Measurements from ENCODE around the gene EBF3. TPM values are rescaled to one million over a fixed set of nuclear protein-coding genes. Genes with fewer than 3 reads are reported as not detected.

Gene EBF3
- total RNA-seq, 4 donors from 2014 or later: 5.5 to 10.4 (median 8.2) TPM

DNA sequence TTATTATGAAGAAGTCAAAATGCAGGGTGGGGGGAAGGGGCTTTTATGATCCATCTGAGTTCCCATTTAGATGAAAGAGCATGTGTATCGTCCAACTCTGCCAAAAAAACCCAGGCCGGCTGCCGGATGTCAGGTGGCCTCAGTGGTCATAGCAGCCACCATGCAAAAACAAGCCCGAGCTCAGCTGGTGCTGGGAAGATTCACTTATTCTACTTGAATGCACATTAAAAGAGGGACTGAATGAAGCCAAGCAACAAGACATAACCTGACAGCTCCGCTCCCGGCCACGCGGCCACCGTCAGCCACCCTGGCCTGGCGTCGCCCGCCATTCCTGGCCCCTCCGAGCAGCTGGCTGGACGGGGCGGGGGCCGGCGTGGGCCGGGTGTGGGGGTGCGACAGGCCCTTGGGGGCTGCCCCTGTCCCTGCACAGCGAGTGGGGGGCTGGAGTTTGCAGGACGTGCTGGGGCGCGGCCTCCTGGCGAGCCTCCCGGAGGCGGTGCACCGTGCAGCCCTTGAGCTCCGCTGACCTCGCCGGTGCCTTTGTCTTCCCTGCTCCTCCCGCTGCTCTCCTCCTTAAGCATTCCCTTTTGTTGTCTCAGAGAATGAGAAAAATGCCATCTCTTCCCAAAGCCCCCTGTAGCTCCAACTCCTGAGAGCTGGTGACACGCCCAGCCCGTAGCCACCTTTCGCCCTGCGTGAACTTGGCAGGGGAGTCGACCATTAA, 67.8 kb downstream of the EBF3 start:
- peaks cover 23% of the 10 kb centered on the region in 2 donors for H3K4me1 ChIP-seq
- H3K4me3 ChIP-seq: no peak overlapping the region
- no peaks in the 10 kb centered on the region for H3K27me3 ChIP-seq
- H3K27ac ChIP-seq: no peak overlapping the region
- TF ChIP-seq, protein P1, sequence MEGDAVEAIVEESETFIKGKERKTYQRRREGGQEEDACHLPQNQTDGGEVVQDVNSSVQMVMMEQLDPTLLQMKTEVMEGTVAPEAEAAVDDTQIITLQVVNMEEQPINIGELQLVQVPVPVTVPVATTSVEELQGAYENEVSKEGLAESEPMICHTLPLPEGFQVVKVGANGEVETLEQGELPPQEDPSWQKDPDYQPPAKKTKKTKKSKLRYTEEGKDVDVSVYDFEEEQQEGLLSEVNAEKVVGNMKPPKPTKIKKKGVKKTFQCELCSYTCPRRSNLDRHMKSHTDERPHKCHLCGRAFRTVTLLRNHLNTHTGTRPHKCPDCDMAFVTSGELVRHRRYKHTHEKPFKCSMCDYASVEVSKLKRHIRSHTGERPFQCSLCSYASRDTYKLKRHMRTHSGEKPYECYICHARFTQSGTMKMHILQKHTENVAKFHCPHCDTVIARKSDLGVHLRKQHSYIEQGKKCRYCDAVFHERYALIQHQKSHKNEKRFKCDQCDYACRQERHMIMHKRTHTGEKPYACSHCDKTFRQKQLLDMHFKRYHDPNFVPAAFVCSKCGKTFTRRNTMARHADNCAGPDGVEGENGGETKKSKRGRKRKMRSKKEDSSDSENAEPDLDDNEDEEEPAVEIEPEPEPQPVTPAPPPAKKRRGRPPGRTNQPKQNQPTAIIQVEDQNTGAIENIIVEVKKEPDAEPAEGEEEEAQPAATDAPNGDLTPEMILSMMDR (IDR thresholded peaks at IDR 0.05 in 4 of 5, conservative IDR thresholded peaks at IDR 0.05 in 1 of 5): no peak
- no peak for TF ChIP-seq POLR2A (IDR thresholded peaks at IDR 0.05)
- ATAC-seq (no peak), DNase-seq (no peak)
- H3K36me3 ChIP-seq: no peaks in the 10 kb centered on the region
- in situ Hi-C loops (cut with MboI; ENCODE audit: low sequenced_read_pairs in 4 of 4): no loop called here
- H3K9me3 ChIP-seq: no peaks in the 10 kb centered on the region
- intact Hi-C loops (cut with DNase I; ENCODE audit: low total_unique reads): no loop called here

DNA sequence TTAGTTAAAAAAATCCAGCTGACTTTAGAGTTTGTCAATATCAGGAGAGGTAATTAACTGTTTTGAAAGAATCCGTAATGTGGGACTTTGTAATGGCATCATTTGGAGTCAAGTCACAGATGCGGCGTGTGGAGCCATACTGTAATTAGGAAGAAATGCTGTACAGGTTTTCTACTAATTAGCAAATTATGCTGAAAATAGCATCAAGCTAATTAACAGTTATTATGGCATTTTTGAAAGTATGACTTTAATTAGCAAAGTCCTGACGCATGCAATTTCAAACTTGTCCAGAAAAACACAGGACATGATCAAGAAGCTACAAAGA, 68.3 kb downstream of the EBF3 start:
- no peaks in the 10 kb centered on the region for H3K27me3 ChIP-seq
- H3K27ac ChIP-seq: no peak overlapping the region
- DNase-seq (no peak), ATAC-seq (no peak)
- intact Hi-C loops (cut with DNase I; ENCODE audit: low total_unique reads) (no loop called here), in situ Hi-C loops (cut with MboI; ENCODE audit: low sequenced_read_pairs in 4 of 4) (no loop called here)
- no peak overlapping the region for H3K4me3 ChIP-seq
- no peaks in the 10 kb centered on the region for H3K9me3 ChIP-seq
- peaks cover 23 to 26% of the 10 kb centered on the region in 2 donors for H3K4me1 ChIP-seq
- H3K36me3 ChIP-seq: no peaks in the 10 kb centered on the region
- TF ChIP-seq, protein P1 (IDR thresholded peaks at IDR 0.05 in 4 of 5, conservative IDR thresholded peaks at IDR 0.05 in 1 of 5): no peak
- no peak for TF ChIP-seq POLR2A (IDR thresholded peaks at IDR 0.05)

DNA sequence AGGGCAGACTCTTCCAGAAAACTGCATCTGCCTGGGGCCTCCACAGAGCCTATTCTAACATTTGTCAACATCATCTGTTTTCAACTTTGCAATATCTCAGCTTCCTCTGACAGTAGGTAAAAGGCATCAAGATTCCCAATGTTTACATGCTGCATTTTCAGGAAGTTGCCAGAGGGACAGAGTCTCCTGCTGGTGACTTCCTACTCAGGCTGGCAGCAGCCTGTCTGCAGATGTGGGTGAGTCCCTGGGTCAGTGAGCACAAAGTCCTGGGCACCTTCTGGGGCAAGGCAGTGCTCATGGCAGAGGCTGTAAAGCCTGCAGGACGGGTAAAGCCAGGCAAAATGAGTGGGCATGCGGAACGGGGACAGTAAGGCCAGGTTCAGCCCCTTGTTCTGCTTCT, 69.4 kb downstream of the EBF3 start:
- H3K4me3 ChIP-seq: no peak overlapping the region
- peak overlapping the region in 1 of 4 donors; percentile 11 for H3K27ac ChIP-seq
- DNase-seq (no peak), ATAC-seq (no peak)
- TF ChIP-seq, protein P1 (IDR thresholded peaks at IDR 0.05 in 4 of 5, conservative IDR thresholded peaks at IDR 0.05 in 1 of 5): no peak
- no peak for TF ChIP-seq POLR2A (IDR thresholded peaks at IDR 0.05)
- in situ Hi-C loops (cut with MboI; ENCODE audit: low sequenced_read_pairs in 4 of 4) (no loop called here), intact Hi-C loops (cut with DNase I; ENCODE audit: low total_unique reads) (loop anchor here (5.0 kb wide), 1 partner anchor 63 kb away; no protein-coding TSS in a partner anchor)
- H3K36me3 ChIP-seq: no peaks in the 10 kb centered on the region
- H3K9me3 ChIP-seq: no peaks in the 10 kb centered on the region
- no peaks in the 10 kb centered on the region for H3K27me3 ChIP-seq
- H3K4me1 ChIP-seq: peaks cover 23 to 26% of the 10 kb centered on the region in 2 donors

DNA sequence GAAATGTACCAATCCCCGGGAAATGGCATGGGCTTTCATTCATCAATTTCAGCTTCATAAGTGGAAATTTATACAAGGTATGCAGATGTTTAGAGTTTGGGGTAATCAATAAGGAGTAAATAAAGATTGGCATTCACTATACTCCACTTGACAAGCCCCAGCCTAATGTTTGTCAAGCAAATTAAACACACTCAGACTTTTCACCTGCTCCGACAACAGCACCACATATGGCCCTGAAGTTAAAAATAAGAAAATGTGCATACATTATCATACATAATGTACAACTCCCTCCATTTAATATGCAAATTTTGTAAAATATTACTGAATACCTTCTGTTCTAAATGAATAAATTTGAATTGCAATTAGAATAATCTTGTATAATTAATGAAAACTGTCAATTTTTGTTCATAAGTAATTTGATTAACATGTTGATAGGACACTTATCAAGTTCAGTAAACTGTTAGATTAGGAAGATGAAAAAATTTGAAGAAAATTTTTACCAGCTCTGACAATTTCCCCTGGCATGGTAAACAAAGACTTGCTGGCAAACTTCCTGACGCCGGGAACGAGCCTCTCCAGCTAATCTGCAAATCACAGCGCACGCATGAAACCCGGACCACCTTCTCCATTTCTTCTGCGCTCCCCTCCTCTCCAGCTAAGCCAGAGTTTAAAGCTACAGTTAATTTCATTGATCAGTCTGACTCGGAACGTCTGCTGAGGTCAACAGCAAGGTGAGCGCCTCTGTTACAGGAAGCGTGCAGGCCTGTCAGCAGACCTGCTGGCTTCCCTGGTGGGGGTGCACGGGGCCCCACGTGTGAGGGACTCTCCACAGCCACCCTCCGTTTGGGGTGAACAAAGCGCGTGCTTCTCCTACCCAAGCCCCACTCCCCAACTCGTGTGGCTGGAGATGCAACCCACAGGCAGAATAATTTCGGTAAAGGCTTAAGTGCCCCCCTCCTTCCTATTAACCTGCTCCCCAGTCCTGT, 70.7 kb downstream of the EBF3 start:
- no peak for TF ChIP-seq POLR2A (IDR thresholded peaks at IDR 0.05)
- TF ChIP-seq, protein P1 (IDR thresholded peaks at IDR 0.05 in 4 of 5, conservative IDR thresholded peaks at IDR 0.05 in 1 of 5): no peak
- in situ Hi-C loops (cut with MboI; ENCODE audit: low sequenced_read_pairs in 4 of 4): no loop called here
- peaks cover 23 to 26% of the 10 kb centered on the region in 2 donors for H3K4me1 ChIP-seq
- ATAC-seq (no peak), DNase-seq (no peak)
- H3K36me3 ChIP-seq: no peaks in the 10 kb centered on the region
- peak overlapping the region; percentile 45 to 71 (median 60) for H3K27ac ChIP-seq
- no peak overlapping the region for H3K4me3 ChIP-seq
- H3K27me3 ChIP-seq: no peaks in the 10 kb centered on the region
- intact Hi-C loops (cut with DNase I; ENCODE audit: low total_unique reads): loop anchor here (5.0 kb wide), 1 partner anchor 64 kb away; no protein-coding TSS in a partner anchor
- no peaks in the 10 kb centered on the region for H3K9me3 ChIP-seq

All from gastrocnemius medialis (tissue), 4 donors.